WTC11 (cell line): ENCODE data around the gene SLC45A1. TPM values are rescaled to one million over a fixed set of nuclear protein-coding genes. Genes with fewer than 3 reads are reported as not detected.

ENCODE experiments used
- ATAC-seq: fragments of 200-7000 bp; cut with Tn5 transposase; 2 replicates; pipeline ENCODE4 v1.10.0; 2021; ENCODE audit warnings: mild to moderate bottlenecking, moderate library complexity
- CTCF ChIA-PET: fragments of 300-600 bp; sonication (Branson Sonifier 250); formaldehyde crosslinking; loops from one replicate; lab custom pipeline; 2021; ENCODE audit warnings: antibody characterized with exemption; lab: Charles Lee
- POLR2A ChIA-PET: fragments of 350-600 bp; sonication (Branson Sonifier 250); formaldehyde crosslinking; loops from one replicate; lab custom pipeline; 2021; ENCODE audit warnings: antibody characterized with exemption; lab: Charles Lee
- DNase-seq: peaks from one replicate; pipeline ENCODE4 v3.0.0; 2021; ENCODE audit warnings: low spot score
- H3K27ac Mint-ChIP-seq: 2 replicates; pipeline ENCODE4 v1.8.0; 2021; ENCODE audit warnings: mixed read lengths
- H3K27me3 Mint-ChIP-seq: 2 replicates; pipeline ENCODE4 v1.8.0; 2021; ENCODE audit warnings: low read depth, mild to moderate bottlenecking, moderate library complexity, mixed read lengths
- H3K36me3 Mint-ChIP-seq: 2 replicates; pipeline ENCODE4 v1.8.0; 2021; ENCODE audit warnings: mixed read lengths
- H3K4me1 Mint-ChIP-seq: 2 replicates; pipeline ENCODE4 v1.8.0; 2022; ENCODE audit warnings: mixed read lengths
- H3K4me3 Mint-ChIP-seq: 2 replicates; pipeline ENCODE4 v1.8.0; 2021; ENCODE audit warnings: mild to moderate bottlenecking, moderate library complexity, mixed read lengths
- H3K9me3 Mint-ChIP-seq: 2 replicates; pipeline ENCODE4 v1.8.0; 2021; ENCODE audit warnings: mixed read lengths
- ATF1 ChIP-seq: sonication (generic); formaldehyde crosslinking; IDR thresholded peaks from 2 replicates; pipeline ENCODE4 v1.8.1; 2023; ENCODE audit warnings: mild to moderate bottlenecking, moderate library complexity, missing genetic modification reagents
- CREB1 ChIP-seq: sonication (generic); formaldehyde crosslinking; IDR thresholded peaks from 2 replicates; pipeline ENCODE4 v1.8.0; 2023; ENCODE audit warnings: mild to moderate bottlenecking, missing genetic modification reagents
- ETV6 ChIP-seq: sonication (generic); formaldehyde crosslinking; IDR thresholded peaks from 2 replicates; pipeline ENCODE4 v1.8.1; 2022; ENCODE audit warnings: mild to moderate bottlenecking, missing genetic modification reagents
- GABPB1 ChIP-seq: sonication (generic); formaldehyde crosslinking; IDR thresholded peaks from 2 replicates; pipeline ENCODE4 v1.8.1; 2023; ENCODE audit warnings: mild to moderate bottlenecking, missing genetic modification reagents
- GRHL2 ChIP-seq: fragments of 250-450 bp; sonication (Bioruptor Pico); IDR thresholded peaks from 2 replicates; pipeline ENCODE4 v1.8.0; 2022; ENCODE audit warnings: mild to moderate bottlenecking, moderate library complexity; ENCODE audit not compliant: insufficient replicate concordance, severe bottlenecking
- HMGA2 ChIP-seq: fragments of 250-450 bp; sonication (Bioruptor Pico); IDR thresholded peaks from 2 replicates; pipeline ENCODE4 v1.4.0; 2021; ENCODE audit warnings: mild to moderate bottlenecking, moderate library complexity
- NFE2L1 ChIP-seq: sonication (generic); formaldehyde crosslinking; IDR thresholded peaks from 2 replicates; pipeline ENCODE4 v1.8.1; 2023; ENCODE audit warnings: missing genetic modification reagents
- NFYB ChIP-seq: sonication (generic); formaldehyde crosslinking; conservative IDR thresholded peaks from 2 replicates; pipeline ENCODE4 v1.8.0; 2022; ENCODE audit warnings: low read depth, missing genetic modification reagents
- NR3C1 ChIP-seq: sonication (generic); formaldehyde crosslinking; conservative IDR thresholded peaks from 2 replicates; pipeline ENCODE4 v1.8.1; 2023; ENCODE audit warnings: low read depth, mild to moderate bottlenecking, missing genetic modification reagents
- PRRX2 ChIP-seq: fragments of 250-450 bp; sonication (Bioruptor Pico); IDR thresholded peaks from 2 replicates; pipeline ENCODE4 v1.8.0; 2021; ENCODE audit warnings: mild to moderate bottlenecking
- ZNF317 ChIP-seq: sonication (generic); formaldehyde crosslinking; IDR thresholded peaks from 2 replicates; pipeline ENCODE4 v1.8.1; 2023; ENCODE audit warnings: low read depth, mild to moderate bottlenecking, moderate library complexity, missing genetic modification reagents, borderline replicate concordance
- ZNF416 ChIP-seq: fragments of 250-450 bp; sonication (Bioruptor Pico); IDR thresholded peaks from 2 replicates; pipeline ENCODE4 v1.9.0; 2021; ENCODE audit warnings: mild to moderate bottlenecking, inconsistent platforms
- ZNF423 ChIP-seq: fragments of 250-450 bp; sonication (Bioruptor Pico); IDR thresholded peaks from 2 replicates; pipeline ENCODE4 v2.1.2; 2022; ENCODE audit warnings: mild to moderate bottlenecking, moderate library complexity
- total RNA-seq: library from RNA; stranded (reverse); gene quantifications from 3 replicates; pipeline ENCODE4 v1.2.3, GENCODE V29; 2021
- TF ChIP-seq, protein P1 (sequence below): sonication (generic); formaldehyde crosslinking; IDR thresholded peaks from 2 replicates; pipeline ENCODE4 v1.8.0; 2023; ENCODE audit warnings: missing genetic modification reagents, mild to moderate bottlenecking, borderline replicate concordance
- TF ChIP-seq, protein P2 (sequence below): sonication (generic); formaldehyde crosslinking; IDR thresholded peaks from 2 replicates; pipeline ENCODE4 v1.8.1; 2023; ENCODE audit warnings: mild to moderate bottlenecking, missing genetic modification reagents
- TF ChIP-seq, protein P3 (sequence below): sonication (generic); formaldehyde crosslinking; IDR thresholded peaks from 2 replicates; pipeline ENCODE4 v1.8.1; 2022; ENCODE audit warnings: missing genetic modification reagents, borderline replicate concordance
- TF ChIP-seq, protein P4 (sequence below): sonication (generic); formaldehyde crosslinking; IDR thresholded peaks from 2 replicates; pipeline ENCODE4 v1.8.0; 2022; ENCODE audit warnings: missing genetic modification reagents

The SLC45A1 gene
- total RNA-seq, 1 experiment from 2014 or later, result 2.3 TPM

DNA sequence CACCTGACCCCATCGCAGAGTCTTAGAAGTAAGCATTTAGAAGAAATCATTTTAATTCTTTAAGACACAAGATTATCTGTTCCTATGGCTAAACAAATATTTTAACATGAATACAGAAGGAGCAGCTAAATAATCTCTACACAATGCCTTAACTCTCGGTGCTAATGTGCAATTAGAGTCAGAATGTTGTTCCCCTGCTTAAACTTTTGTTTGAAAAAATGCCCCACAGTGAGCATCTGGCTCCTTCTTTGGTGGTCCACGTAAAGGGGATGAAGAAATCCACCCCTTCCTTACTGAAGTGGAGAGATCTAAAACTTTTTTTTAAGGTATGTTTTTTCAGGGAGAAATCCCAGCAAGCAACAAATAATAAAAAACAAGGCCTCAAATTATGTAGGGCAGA lies 55.2 kb downstream of the SLC45A1 start:
- ATAC-seq, result no peak
- ChIA-PET CTCF (interaction anchor here (0.8 to 2.6 kb wide), 6 partner anchors 20 to 87 kb away, joined by 4 to 12 read pairs (median 6); no protein-coding TSS in a partner anchor), POLR2A (interaction anchor here (0.6 kb wide), 1 partner anchor 10 kb away, joined by 3 read pairs; no protein-coding TSS in a partner anchor)
- Mint-ChIP-seq H3K36me3 (no peaks in the 10 kb centered on the region), H3K9me3 (no peaks in the 10 kb centered on the region), H3K4me1 (peaks cover 82% of the 10 kb centered on the region), H3K27me3 (no peaks in the 10 kb centered on the region), H3K27ac (peak overlapping the region; percentile 80; the same call in 1 of the 2 replicates), H3K4me3 (no peak overlapping the region)
- no peak for DNase-seq
- no peak for TF ChIP-seq GABPB1 (CRISPR knock-in tag)
- TF ChIP-seq, protein P1, sequence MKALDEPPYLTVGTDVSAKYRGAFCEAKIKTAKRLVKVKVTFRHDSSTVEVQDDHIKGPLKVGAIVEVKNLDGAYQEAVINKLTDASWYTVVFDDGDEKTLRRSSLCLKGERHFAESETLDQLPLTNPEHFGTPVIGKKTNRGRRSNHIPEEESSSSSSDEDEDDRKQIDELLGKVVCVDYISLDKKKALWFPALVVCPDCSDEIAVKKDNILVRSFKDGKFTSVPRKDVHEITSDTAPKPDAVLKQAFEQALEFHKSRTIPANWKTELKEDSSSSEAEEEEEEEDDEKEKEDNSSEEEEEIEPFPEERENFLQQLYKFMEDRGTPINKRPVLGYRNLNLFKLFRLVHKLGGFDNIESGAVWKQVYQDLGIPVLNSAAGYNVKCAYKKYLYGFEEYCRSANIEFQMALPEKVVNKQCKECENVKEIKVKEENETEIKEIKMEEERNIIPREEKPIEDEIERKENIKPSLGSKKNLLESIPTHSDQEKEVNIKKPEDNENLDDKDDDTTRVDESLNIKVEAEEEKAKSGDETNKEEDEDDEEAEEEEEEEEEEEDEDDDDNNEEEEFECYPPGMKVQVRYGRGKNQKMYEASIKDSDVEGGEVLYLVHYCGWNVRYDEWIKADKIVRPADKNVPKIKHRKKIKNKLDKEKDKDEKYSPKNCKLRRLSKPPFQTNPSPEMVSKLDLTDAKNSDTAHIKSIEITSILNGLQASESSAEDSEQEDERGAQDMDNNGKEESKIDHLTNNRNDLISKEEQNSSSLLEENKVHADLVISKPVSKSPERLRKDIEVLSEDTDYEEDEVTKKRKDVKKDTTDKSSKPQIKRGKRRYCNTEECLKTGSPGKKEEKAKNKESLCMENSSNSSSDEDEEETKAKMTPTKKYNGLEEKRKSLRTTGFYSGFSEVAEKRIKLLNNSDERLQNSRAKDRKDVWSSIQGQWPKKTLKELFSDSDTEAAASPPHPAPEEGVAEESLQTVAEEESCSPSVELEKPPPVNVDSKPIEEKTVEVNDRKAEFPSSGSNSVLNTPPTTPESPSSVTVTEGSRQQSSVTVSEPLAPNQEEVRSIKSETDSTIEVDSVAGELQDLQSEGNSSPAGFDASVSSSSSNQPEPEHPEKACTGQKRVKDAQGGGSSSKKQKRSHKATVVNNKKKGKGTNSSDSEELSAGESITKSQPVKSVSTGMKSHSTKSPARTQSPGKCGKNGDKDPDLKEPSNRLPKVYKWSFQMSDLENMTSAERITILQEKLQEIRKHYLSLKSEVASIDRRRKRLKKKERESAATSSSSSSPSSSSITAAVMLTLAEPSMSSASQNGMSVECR (CRISPR knock-in tag), result no peak
- TF ChIP-seq CREB1, result no peak
- no peak for TF ChIP-seq ETV6
- no peak for TF ChIP-seq ZNF317
- TF ChIP-seq HMGA2 (CRISPR knock-in tag), result no peak
- no peak for TF ChIP-seq NFYB (CRISPR knock-in tag)
- TF ChIP-seq, protein P2, sequence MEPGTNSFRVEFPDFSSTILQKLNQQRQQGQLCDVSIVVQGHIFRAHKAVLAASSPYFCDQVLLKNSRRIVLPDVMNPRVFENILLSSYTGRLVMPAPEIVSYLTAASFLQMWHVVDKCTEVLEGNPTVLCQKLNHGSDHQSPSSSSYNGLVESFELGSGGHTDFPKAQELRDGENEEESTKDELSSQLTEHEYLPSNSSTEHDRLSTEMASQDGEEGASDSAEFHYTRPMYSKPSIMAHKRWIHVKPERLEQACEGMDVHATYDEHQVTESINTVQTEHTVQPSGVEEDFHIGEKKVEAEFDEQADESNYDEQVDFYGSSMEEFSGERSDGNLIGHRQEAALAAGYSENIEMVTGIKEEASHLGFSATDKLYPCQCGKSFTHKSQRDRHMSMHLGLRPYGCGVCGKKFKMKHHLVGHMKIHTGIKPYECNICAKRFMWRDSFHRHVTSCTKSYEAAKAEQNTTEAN, result no peak
- TF ChIP-seq ATF1 (CRISPR knock-in tag), result no peak
- TF ChIP-seq NR3C1 (CRISPR knock-in tag), result no peak
- TF ChIP-seq PRRX2, result no peak
- TF ChIP-seq ZNF423 (CRISPR knock-in tag), result no peak
- TF ChIP-seq, protein P3, sequence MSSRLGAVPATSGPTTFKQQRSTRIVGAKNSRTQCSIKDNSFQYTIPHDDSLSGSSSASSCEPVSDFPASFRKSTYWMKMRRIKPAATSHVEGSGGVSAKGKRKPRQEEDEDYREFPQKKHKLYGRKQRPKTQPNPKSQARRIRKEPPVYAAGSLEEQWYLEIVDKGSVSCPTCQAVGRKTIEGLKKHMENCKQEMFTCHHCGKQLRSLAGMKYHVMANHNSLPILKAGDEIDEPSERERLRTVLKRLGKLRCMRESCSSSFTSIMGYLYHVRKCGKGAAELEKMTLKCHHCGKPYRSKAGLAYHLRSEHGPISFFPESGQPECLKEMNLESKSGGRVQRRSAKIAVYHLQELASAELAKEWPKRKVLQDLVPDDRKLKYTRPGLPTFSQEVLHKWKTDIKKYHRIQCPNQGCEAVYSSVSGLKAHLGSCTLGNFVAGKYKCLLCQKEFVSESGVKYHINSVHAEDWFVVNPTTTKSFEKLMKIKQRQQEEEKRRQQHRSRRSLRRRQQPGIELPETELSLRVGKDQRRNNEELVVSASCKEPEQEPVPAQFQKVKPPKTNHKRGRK (CRISPR knock-in tag), result no peak
- TF ChIP-seq NFE2L1 (CRISPR knock-in tag), result no peak
- no peak for TF ChIP-seq GRHL2 (CRISPR knock-in tag)

DNA sequence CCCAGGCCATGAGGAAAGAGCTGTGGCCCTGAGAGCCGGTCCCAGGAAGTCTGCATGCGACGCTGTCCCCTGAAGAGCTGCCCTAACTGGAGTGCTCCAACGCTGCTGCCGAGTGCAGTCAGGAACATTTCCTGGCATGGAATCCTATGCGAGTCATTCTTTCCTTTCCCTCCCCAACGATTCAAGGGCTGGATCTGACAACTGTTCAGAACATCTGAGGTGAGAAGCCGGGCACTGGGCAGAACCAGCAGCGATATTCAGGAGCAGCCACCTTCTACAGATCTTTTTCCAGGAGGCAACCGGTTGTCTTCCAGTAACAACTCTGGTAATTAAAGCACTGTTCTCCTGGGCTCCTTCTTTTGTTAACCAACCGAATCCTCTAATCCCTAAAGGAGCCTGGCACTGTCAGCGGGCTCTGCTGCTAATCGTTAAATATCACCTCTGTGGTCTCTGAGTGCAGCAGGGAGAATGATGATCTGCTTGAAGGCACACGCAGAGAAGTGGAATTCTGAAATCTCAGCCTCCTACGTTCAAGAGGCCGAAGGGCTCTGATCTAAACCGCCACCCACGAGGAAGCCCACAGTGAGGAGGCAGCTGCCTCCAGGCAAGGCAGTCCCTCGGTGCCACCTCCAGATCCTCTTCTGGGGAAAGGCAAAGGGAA lies 55.8 kb downstream of the SLC45A1 start:
- Mint-ChIP-seq H3K4me3 (no peak overlapping the region), H3K36me3 (no peaks in the 10 kb centered on the region), H3K4me1 (peaks cover 86% of the 10 kb centered on the region), H3K9me3 (no peaks in the 10 kb centered on the region), H3K27ac (peak overlapping the region; percentile 80), H3K27me3 (no peaks in the 10 kb centered on the region)
- TF ChIP-seq, protein P3 (CRISPR knock-in tag), result no peak
- TF ChIP-seq, protein P4, sequence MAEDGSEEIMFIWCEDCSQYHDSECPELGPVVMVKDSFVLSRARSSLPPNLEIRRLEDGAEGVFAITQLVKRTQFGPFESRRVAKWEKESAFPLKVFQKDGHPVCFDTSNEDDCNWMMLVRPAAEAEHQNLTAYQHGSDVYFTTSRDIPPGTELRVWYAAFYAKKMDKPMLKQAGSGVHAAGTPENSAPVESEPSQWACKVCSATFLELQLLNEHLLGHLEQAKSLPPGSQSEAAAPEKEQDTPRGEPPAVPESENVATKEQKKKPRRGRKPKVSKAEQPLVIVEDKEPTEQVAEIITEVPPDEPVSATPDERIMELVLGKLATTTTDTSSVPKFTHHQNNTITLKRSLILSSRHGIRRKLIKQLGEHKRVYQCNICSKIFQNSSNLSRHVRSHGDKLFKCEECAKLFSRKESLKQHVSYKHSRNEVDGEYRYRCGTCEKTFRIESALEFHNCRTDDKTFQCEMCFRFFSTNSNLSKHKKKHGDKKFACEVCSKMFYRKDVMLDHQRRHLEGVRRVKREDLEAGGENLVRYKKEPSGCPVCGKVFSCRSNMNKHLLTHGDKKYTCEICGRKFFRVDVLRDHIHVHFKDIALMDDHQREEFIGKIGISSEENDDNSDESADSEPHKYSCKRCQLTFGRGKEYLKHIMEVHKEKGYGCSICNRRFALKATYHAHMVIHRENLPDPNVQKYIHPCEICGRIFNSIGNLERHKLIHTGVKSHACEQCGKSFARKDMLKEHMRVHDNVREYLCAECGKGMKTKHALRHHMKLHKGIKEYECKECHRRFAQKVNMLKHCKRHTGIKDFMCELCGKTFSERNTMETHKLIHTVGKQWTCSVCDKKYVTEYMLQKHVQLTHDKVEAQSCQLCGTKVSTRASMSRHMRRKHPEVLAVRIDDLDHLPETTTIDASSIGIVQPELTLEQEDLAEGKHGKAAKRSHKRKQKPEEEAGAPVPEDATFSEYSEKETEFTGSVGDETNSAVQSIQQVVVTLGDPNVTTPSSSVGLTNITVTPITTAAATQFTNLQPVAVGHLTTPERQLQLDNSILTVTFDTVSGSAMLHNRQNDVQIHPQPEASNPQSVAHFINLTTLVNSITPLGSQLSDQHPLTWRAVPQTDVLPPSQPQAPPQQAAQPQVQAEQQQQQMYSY, result peak; percentile 67
- TF ChIP-seq ZNF416, result no peak
- CTCF ChIA-PET, result interaction anchor here (0.6 to 2.6 kb wide), 13 partner anchors 13 to 475 kb away, joined by 3 to 12 read pairs (median 4); no protein-coding TSS in a partner anchor
- ATAC-seq (peak; percentile 22), DNase-seq (no peak)
- POLR2A ChIA-PET, result interaction anchor here (0.6 kb wide), 1 partner anchor 11 kb away, joined by 3 read pairs; no protein-coding TSS in a partner anchor
